Choroid plexus epithelial cell (primary cell): Measurements from ENCODE around the gene INPP4A.

Experiments
- DNase-seq: peaks from one replicate; pipeline ENCODE4 v3.0.0-alpha.2; 2010; ENCODE audit warnings: low read depth
- H3K4me3 ChIP-seq: 2 replicates; pipeline ENCODE4 v1.5.1; 2011; ENCODE audit warnings: low read depth, mild to moderate bottlenecking, control low read depth, low read length, moderate library complexity
- CTCF ChIP-seq: conservative IDR thresholded peaks from 2 replicates; pipeline ENCODE4 v1.5.1; 2011; ENCODE audit warnings: low read depth, mild to moderate bottlenecking, control low read depth, inconsistent platforms, low read length, moderate library complexity

Gene INPP4A

DNA sequence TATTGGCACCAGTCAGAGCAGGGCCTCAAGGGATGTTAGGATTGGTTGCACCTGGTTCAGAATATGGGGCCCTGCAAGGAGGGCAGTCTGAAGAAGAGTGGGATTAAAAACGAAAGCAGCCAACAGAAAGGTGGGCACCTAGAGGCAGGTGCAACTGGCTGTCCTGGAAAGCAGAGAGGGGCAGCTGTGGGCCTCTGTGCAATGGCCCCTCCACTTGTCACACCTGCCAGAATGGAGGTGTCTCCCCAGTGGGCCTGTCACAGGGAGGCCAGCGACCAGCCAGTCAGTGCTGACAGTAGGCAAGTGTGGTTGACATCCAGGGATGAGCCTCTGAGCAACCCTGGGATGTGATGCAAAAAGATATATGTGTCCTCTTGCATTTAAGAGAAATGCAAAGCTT, 37.7 kb downstream of the INPP4A start:
- no peak overlapping the region for H3K4me3 ChIP-seq
- TF ChIP-seq CTCF: no peak
- DNase-seq: no peak

GRCh38 chr2:98483257-98483861, 38.7 kb downstream of the INPP4A start:
- H3K4me3 ChIP-seq: no peak overlapping the region
- no peak for TF ChIP-seq CTCF
- DNase-seq: no peak

- no peak overlapping the region for H3K4me3 ChIP-seq
- TF ChIP-seq CTCF: no peak
- no peak for DNase-seq
Measured at GRCh38 chr2:98484121-98484557, 39.5 kb downstream of the INPP4A start.

DNA sequence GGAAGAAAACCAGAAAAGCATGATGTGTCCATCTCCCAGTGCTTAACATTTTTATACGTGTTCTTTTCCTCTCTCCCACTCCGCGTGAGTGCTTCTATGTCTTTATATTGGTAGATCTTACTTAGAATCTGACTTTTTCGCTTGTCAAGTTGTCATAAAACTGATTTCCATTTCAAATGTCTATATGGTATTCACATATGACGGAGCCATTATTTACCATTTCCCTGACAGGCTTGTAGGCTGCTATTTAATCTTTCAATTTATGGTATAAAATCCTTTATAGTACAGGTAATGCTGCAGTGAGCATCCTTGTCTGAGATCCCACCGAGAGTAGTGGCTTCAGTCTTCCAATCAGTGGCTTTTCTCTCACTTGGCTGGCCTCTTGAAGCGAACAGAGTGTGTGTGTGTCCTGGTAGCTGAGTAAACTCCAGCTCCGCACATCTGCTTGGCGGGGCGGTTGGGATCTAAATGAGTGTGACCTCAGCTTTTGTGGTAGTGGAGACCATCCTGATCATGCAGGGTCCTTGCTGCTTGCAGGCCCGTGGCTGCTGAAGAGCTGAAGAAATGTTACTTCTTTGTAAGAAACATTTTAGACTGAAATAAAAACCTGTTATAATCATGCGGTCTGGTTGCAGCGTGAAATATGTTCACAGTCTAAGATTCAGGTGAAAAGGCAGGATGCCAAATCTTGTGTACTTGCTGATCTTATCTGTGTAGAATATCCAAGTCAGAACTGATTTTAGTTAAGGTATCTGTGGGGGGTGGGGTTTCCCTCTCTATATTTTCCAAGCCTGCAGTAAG, 40.2 kb downstream of the INPP4A start:
- TF ChIP-seq CTCF: no peak
- DNase-seq: no peak
- no peak overlapping the region for H3K4me3 ChIP-seq

GRCh38 chr2:98485453-98485755, 40.7 kb downstream of the INPP4A start:
- TF ChIP-seq CTCF: no peak
- H3K4me3 ChIP-seq: no peak overlapping the region

DNA sequence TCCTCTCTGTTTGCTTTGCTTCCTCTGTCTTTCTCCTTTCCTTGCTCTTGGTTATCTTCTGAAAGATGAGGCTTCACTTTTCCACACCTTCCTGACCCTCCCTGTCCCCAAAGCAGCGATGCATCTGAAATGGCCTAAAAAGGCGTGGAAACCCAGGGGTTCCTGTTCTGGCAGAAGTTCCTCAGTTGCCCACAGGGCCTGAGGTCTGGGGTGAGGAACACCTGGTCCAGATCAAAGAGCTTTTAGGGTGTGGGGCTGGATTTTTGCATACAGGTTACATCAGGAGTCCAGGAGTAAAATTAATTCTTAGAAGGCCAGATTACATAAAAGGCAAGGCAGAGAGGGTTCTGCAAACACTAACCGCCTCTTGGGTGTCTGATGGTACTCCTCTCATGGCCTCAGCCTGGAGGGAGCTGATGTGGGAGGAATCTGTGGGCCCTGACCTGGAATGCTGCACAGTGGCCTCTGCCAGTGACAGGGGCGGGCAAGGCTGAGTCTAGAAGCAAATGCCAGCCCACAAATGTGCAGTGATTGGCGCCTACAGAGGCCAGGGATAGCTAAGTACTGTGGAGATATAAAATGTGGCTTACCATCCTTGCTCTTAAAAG, 41.8 kb downstream of the INPP4A start:
- TF ChIP-seq CTCF: no peak
- no peak for DNase-seq
- H3K4me3 ChIP-seq: no peak overlapping the region

More at GRCh38 chr2:98485453-98485755, 40.7 kb downstream of the INPP4A start:
- no peak for DNase-seq
